GM12878 (cell line): Measurements from ENCODE around the gene HLA-G. TPM values are rescaled to one million over a fixed set of nuclear protein-coding genes. Genes with fewer than 3 reads are reported as not detected.

Experiments
- ATAC-seq: fragments of 200-7000 bp; cut with Tn5 transposase; 3 replicates; pipeline ENCODE4 v1.9.1; 2020; ENCODE audit warnings: mild to moderate bottlenecking, moderate library complexity
- BruUV-seq: library from RNA; stranded (reverse); fragments of 400-500 nt; replicated peaks from 2 replicates; lab custom pipeline; 2021; lab: Mats Ljungman, UMichigan
- CTCF ChIA-PET: fragments of 300-600 bp; sonication (Branson Sonifier 250); formaldehyde crosslinking; extraction: SDS; loops from one replicate; lab custom pipeline; 2021; ENCODE audit warnings: inconsistent platforms; lab: Yijun Ruan, JAX
- POLR2A ChIA-PET: fragments of 350-600 bp; formaldehyde crosslinking; extraction: SDS; loops from one replicate; lab custom pipeline; 2021; ENCODE audit warnings: inconsistent platforms; lab: Charles Lee
- RAD21 ChIA-PET: fragments of 300-600 bp; sonication (Branson Sonifier 250); formaldehyde crosslinking; loops from one replicate; lab custom pipeline; 2023; ENCODE audit warnings: antibody characterized with exemption; ENCODE audit not compliant: unreplicated experiment; lab: Charles Lee
- SMC1A ChIA-PET: fragments of 300-600 bp; sonication (Branson Sonifier 250); formaldehyde crosslinking; loops from one replicate; lab custom pipeline; 2023; ENCODE audit not compliant: unreplicated experiment, uncharacterized antibody; lab: Charles Lee
- DNase-seq: peaks from one replicate; pipeline ENCODE4 v3.0.0-alpha.2; 2011; ENCODE audit warnings: low read depth, low spot score
- FAIRE-seq: peaks from 3 replicates; lab custom pipeline; 2011; peaks lifted over from hg19 to GRCh38; lab: Jason Lieb, UNC
- H2AFZ ChIP-seq: 2 replicates; pipeline ENCODE4 v1.6.0; 2011; ENCODE audit warnings: low read depth, low read length, control low read depth; ENCODE audit not compliant: control insufficient read depth
- H3K27ac ChIP-seq: 2 replicates; pipeline ENCODE4 v1.5.1; 2011; ENCODE audit warnings: control low read depth; ENCODE audit not compliant: control insufficient read depth, insufficient read depth
- H3K27me3 ChIP-seq, 2 experiments: replicated peaks in 1 of 2; 2 replicates each; pipeline versions ENCODE4 v1.6.0 to v1.6.1; 2011; ENCODE audit warnings: low read length in 1 of 2; ENCODE audit not compliant: control insufficient read depth in 2 of 2, insufficient read depth in 2 of 2
- H3K36me3 ChIP-seq, 2 experiments: 2 replicates each; pipeline ENCODE4 v1.5.1; 2011; ENCODE audit warnings: low read length in 1 of 2; ENCODE audit not compliant: control insufficient read depth in 2 of 2, insufficient read depth in 2 of 2
- H3K4me1 ChIP-seq: 2 replicates; pipeline ENCODE4 v1.6.1; 2011; ENCODE audit warnings: mild to moderate bottlenecking, low read length, moderate library complexity, mixed read lengths; ENCODE audit not compliant: control insufficient read depth, insufficient read depth
- H3K4me2 ChIP-seq: 2 replicates; pipeline ENCODE4 v1.6.0; 2011; ENCODE audit warnings: control low read depth; ENCODE audit not compliant: control insufficient read depth, insufficient read depth
- H3K4me3 ChIP-seq: fragments of 200-600 bp; sonication (generic); 2 replicates; pipeline ENCODE4 v1.5.1; 2016
- H3K79me2 ChIP-seq: 2 replicates; pipeline ENCODE4 v1.6.0; 2011; ENCODE audit warnings: low read length; ENCODE audit not compliant: control insufficient read depth, insufficient read depth
- H3K9ac ChIP-seq: 2 replicates; pipeline ENCODE4 v1.8.0; 2011; ENCODE audit warnings: low read length, control low read depth, mixed read lengths; ENCODE audit not compliant: control insufficient read depth, insufficient read depth
- H3K9me3 ChIP-seq: replicated peaks from 3 replicates; pipeline ENCODE4 v1.5.1; 2011; ENCODE audit warnings: mild to moderate bottlenecking, low read length; ENCODE audit not compliant: control insufficient read depth, insufficient read depth
- H4K20me1 ChIP-seq: 2 replicates; pipeline ENCODE4 v1.6.0; 2011; ENCODE audit not compliant: control insufficient read depth, insufficient read depth
- BRCA1 ChIP-seq: IDR thresholded peaks from 2 replicates; pipeline ENCODE4 v1.6.1; 2011; ENCODE audit warnings: low read depth, low read length, improper control_type of control experiment
- CBX3 ChIP-seq: fragments of 200-600 bp; sonication (generic); IDR thresholded peaks from 2 replicates; pipeline ENCODE4 v1.6.1; 2016; ENCODE audit warnings: low read depth, borderline replicate concordance
- ESRRA ChIP-seq: IDR thresholded peaks from 2 replicates; pipeline ENCODE4 v1.6.1; 2012; ENCODE audit warnings: mild to moderate bottlenecking, low read length, improper control_type of control experiment
- ETV6 ChIP-seq, 2 experiments: fragments of 450-650 bp in 1 of 2; IDR thresholded peaks in 1 of 2; conservative IDR thresholded peaks in 1 of 2; 2 replicates each; pipeline ENCODE4 v1.6.1; 2014; ENCODE audit warnings: antibody characterized with exemption in 1 of 2, borderline replicate concordance in 1 of 2, low read depth in 1 of 2, mild to moderate bottlenecking in 1 of 2, moderate library complexity in 1 of 2
- LARP7 ChIP-seq: fragments of 450-650 bp; IDR thresholded peaks from 2 replicates; pipeline ENCODE4 v1.6.1; 2017; ENCODE audit warnings: mild to moderate bottlenecking
- MEF2A ChIP-seq: IDR thresholded peaks from 2 replicates; pipeline ENCODE4 v1.6.1; 2011; ENCODE audit warnings: low read depth, mild to moderate bottlenecking, low read length, moderate library complexity; ENCODE audit not compliant: insufficient read depth
- MLLT1 ChIP-seq: fragments of 450-650 bp; IDR thresholded peaks from 2 replicates; pipeline ENCODE4 v1.6.1; 2016; ENCODE audit warnings: mild to moderate bottlenecking
- MXI1 ChIP-seq: fragments of 150-350 bp; IDR thresholded peaks from 2 replicates; pipeline ENCODE4 v1.6.1; 2011; ENCODE audit warnings: low read depth, mild to moderate bottlenecking, inconsistent platforms, low read length, improper control_type of control experiment
- MYC ChIP-seq: IDR thresholded peaks from 2 replicates; pipeline ENCODE4 v1.6.1; 2011; ENCODE audit warnings: mild to moderate bottlenecking, low read length, moderate library complexity, inconsistent platforms; ENCODE audit not compliant: insufficient read depth, insufficient replicate concordance, insufficient read length, severe bottlenecking
- PML ChIP-seq: IDR thresholded peaks from 2 replicates; pipeline ENCODE4 v1.6.1; 2012; ENCODE audit warnings: low read length, inconsistent platforms
- POLR2AphosphoS2 ChIP-seq: IDR thresholded peaks from 2 replicates; pipeline ENCODE4 v1.6.1; 2011; ENCODE audit warnings: low read depth, mild to moderate bottlenecking, low read length, improper control_type of control experiment, moderate library complexity
- RELA ChIP-seq: fragments of 450-650 bp; IDR thresholded peaks from 2 replicates; pipeline ENCODE4 v1.8.0; 2014; ENCODE audit warnings: borderline replicate concordance; ENCODE audit not compliant: partially characterized antibody
- TAF1 ChIP-seq: IDR thresholded peaks from 2 replicates; pipeline ENCODE4 v1.6.1; 2011; ENCODE audit warnings: mild to moderate bottlenecking, low read depth, low read length, borderline replicate concordance
- TCF12 ChIP-seq: IDR thresholded peaks from 2 replicates; pipeline ENCODE4 v1.6.1; 2011; ENCODE audit warnings: low read depth, mild to moderate bottlenecking, low read length
- WRNIP1 ChIP-seq: IDR thresholded peaks from 2 replicates; pipeline ENCODE4 v1.6.1; 2011; ENCODE audit warnings: low read depth, low read length, improper control_type of control experiment, borderline replicate concordance
- ZBTB40 ChIP-seq: fragments of 450-650 bp; IDR thresholded peaks from 2 replicates; pipeline ENCODE4 v1.6.1; 2016; ENCODE audit warnings: mild to moderate bottlenecking, moderate library complexity, borderline replicate concordance
- WGBS: methylation state at CpG from one replicate; pipeline ENCODE4 v1.1.6; 2016; ENCODE audit warnings: low lambda C conversion rate; ENCODE audit not compliant: insufficient replicate concordance, insufficient coverage; ENCODE audit errors: missing lambda C conversion rate; 5-methylcytosine and 5-hydroxymethylcytosine counted together
- in situ Hi-C: fragments of 300-500 bp; cut with MboI; formaldehyde crosslinking; loops from 9 replicates; pipeline ENCODE4 v1.14.3; 2018; ENCODE audit warnings: mixed read lengths
- intact Hi-C: fragments of 100-400 bp; cut with micrococcal nuclease; formaldehyde crosslinking; loops from one replicate; pipeline ENCODE4 v1.14.2; 2022; ENCODE audit not compliant: unreplicated experiment
- polyA plus RNA-seq, 11 experiments: library from polyadenylated mRNA; depleted of rRNA in 4 of 11; unstranded in 6 of 11; stranded (reverse) in 5 of 11; fragments of >200 nt; fragmentation: Nextera tagmentation in 4 of 11; fragmentation: Illumina TruSeq in 1 of 11; extraction: Ambion mirVana in 4 of 11; extraction: Trizol in 1 of 11; gene quantifications; 1 replicate in 1 of 11; 2 replicates in 10 of 11; pipeline versions ENCODE4 v1.2.1 to v1.2.3, GENCODE V29; 2011 to 2016; ENCODE audit warnings: inconsistent platforms in 2 of 11, missing spikeins in 2 of 11, low read depth in 1 of 11
- total RNA-seq, 4 experiments: library from RNA; depleted of rRNA in 3 of 4; stranded (reverse); fragments of >200 nt in 3 of 4; fragmentation: Illumina TruSeq in 1 of 4; extraction: Trizol in 1 of 4; gene quantifications; 2 replicates each; pipeline versions ENCODE4 v1.2.1 to v1.2.3, GENCODE V29; 2013 to 2021

Gene HLA-G
- total and polyA plus RNA-seq, 10 of the 15 experiments (the other 5 are each of a cell fraction or from before 2014, with no cell fraction given) = 0.10 to 2.9 (median 1.3) TPM; not detected in 5

GRCh38 chr6:29851190-29851589 is 23.6 kb downstream of the HLA-G start:
- ChIA-PET POLR2A (interaction anchor here (0.6 kb wide), 1 partner anchor 1606 kb away, joined by 3 read pairs; no protein-coding TSS in a partner anchor), RAD21 (interaction anchor here (1.0 to 2.7 kb wide), 3 partner anchors 91 to 186 kb away, joined by 3 to 13 read pairs (median 4); partner anchors contain the start of gene HLA-A), SMC1A (interaction anchor here (1.1 to 4.5 kb wide), 5 partner anchors 113 to 169 kb away, joined by 3 to 29 read pairs (median 5); no protein-coding TSS in a partner anchor), CTCF (interaction anchor here (0.6 to 6.5 kb wide), 4 partner anchors 36 to 162 kb away, joined by 4 to 52 read pairs (median 11); no protein-coding TSS in a partner anchor)
- Histone ChIP-seq H3K27me3 (peaks cover 3% of the 10 kb centered on the region in 2 experiments; a peak in 2 of 4 replicates), H4K20me1 (no peaks in the 10 kb centered on the region), H3K4me3 (no peak overlapping the region), H3K4me1 (no peaks in the 10 kb centered on the region), H3K27ac (no peak overlapping the region), H2AFZ (no peak overlapping the region), H3K9ac (no peak overlapping the region), H3K36me3 (no peaks in the 10 kb centered on the region), H3K9me3 (no peaks in the 10 kb centered on the region), H3K4me2 (no peak overlapping the region), H3K79me2 (no peaks in the 10 kb centered on the region)
- ATAC-seq (no peak), DNase-seq (no peak), FAIRE-seq (no peak)
- no TSS peak for BruUV-seq
- in situ Hi-C loops (no loop called here), intact Hi-C loops (no loop called here)
- 75% methylated on average over 3 of the region's 3 CpGs for WGBS
- TF ChIP-seq POLR2AphosphoS2 (no peak), ESRRA (no peak), BRCA1 (no peak), PML (no peak), MYC (no peak), ZBTB40 (no peak), MEF2A (no peak), TCF12 (no peak), MXI1 (no peak), WRNIP1 (no peak), LARP7 (no peak), CBX3 (no peak), ETV6 (conservative IDR thresholded peaks at IDR 0.05 in 1 of 2, IDR thresholded peaks at IDR 0.05 in 1 of 2; ENCODE audit: borderline replicate concordance in 1 of 2, low read depth in 1 of 2) (no peak), MLLT1 (no peak), RELA (no peak), TAF1 (no peak)
